HG03354 (cell line): ENCODE measurements around the gene CTIF.

Experiments used
- ATAC-seq: cut with Tn5 transposase; IDR thresholded peaks from one replicate; pipeline ENCODE4 v1.9.1; 2021; ENCODE audit warnings: mild to moderate bottlenecking; ENCODE audit not compliant: unreplicated experiment, poor library complexity, severe bottlenecking

Gene CTIF

DNA sequence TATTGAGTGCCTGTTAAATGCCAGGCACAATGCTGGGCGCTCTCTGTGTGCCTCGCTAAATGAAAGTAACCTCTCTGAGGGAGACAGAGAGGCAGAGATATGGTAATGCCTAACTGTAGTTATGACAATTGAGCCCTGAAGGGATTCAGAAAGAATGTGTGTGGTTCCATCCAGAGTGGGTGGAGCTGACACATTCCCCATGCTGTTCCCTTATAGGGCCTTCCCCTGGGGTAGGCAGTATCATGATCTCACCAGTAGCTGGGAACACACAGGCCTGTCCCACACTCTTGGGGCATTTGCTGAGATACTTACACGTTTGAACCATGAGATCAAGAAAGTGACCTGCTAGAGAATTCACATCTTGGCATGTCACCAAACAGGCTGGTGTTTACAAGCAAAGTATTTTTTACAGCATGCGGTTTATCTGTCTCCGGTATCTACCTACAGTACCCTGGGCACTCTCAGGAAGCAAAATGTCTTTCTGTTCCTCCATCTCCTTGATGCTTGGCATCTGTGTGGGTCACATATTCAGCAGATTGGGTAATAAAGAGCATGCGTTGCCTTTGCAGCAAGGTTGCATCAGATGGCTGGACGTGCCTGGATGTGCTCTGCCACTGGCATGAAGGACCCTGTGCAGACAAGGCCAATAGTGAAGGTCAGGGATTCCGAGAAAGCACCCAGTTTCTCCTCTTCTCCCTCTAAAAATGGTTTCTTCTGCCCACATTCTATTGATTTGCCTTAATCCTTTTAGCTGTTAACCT lies 9.4 kb downstream of the CTIF start:
- no peak for ATAC-seq

DNA sequence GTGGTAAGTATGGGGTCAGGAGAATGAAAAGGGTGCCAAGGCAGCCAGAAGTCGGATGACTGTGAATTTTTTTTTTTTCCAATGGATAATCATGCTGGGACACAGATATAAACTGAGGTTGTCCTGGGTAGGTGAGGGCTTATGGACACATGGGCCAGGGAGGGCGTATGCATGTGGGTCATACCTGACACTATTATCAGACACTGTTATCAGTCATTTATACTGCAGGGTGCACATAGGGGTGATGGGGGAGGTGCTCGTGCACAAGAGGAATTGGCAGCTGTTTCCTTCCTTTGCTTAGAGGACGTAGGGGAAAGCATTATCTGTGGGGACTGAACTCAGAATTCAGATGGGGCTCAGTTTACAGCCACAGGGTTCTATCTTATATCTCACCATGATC lies 10.1 kb downstream of the CTIF start:
- no peak for ATAC-seq

DNA sequence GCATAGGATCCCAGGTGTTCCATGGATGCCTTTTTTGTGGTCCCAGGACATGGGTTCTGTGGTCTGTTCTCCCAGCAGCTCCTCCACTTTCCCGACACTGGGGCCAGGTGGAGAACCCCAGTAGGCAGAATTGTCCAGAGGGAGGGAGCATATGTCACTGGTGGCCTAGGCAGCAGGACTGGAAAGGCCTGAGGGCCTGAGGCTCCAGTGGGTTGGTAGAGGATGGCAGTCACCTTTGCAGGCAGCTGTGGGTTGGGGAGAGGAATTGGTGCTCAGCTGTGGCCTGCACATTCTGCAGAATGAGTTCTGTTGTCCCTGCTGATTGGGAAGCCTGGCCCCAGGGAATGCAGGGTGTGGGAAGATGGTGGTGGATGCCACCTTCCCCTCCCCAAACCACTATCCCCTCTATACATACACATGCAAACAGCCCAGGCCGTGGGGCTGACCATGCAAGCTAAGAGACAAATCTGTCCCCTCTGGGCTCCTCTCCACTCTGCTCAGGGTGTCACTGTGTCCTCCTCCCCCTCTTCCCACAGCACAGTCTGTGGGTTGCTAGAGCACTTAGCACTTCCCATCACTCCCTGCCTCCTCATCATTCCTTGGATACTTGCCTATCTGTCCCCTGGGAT lies 11.4 kb downstream of the CTIF start:
- no peak for ATAC-seq

DNA sequence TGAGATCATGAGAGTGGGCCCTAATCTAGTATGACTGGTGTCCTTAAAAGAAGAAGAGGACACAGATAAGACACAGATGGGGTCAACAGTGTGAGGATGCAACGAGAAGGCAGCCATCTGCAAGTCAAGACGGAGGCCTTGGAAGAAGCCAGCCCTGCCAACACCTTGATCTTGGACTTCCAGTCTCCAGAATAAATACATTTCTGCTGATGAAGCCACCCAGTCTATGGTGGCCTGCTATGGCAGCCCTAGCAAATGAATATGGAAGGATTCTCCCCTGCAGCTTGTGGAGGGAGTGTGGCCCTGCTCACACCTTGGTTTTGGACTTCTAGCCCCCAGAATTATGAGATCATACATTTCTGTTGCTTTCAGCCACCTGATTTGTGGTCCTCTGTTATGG lies 12.3 kb downstream of the CTIF start:
- no peak for ATAC-seq

DNA sequence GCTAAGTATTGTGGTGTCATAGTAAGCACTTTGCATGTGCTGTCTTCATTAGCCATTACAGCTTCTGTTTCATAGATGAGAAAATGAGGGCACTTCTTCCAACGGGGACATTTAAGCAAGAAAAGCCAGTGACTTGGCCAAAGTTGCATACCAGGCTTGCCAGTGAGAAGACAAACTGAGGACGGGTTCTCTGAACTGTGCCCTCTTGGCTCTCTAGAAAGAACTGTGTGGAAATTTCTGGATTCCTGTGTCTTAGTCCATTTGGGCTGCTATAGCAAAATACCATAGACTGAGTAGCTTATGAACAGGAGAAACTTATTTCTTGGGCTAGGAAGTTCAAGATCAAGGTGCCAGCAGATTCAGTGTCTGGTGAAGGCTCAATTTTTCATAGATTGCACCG lies 13.3 kb downstream of the CTIF start:
- ATAC-seq: no peak

DNA sequence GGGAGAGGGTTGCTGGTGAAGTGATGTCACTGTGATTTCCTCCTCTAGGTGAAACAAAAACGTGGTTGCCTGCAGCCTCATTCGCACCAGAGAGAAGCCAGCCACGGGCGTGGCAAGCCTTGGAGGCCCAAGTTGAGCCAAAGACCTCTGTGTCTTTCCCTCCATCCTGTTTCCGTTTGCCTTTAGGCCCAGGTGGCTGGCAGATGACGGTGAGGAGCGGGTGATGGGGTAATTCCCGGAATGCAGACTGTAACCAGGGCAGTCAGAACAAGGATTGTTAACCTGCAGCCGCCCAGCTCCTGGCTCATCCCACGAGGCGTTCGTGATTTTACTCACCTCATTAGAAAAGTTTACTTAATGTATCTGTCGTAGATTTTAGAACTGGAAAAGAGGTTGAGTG lies 14.4 kb downstream of the CTIF start:
- ATAC-seq: no peak

DNA sequence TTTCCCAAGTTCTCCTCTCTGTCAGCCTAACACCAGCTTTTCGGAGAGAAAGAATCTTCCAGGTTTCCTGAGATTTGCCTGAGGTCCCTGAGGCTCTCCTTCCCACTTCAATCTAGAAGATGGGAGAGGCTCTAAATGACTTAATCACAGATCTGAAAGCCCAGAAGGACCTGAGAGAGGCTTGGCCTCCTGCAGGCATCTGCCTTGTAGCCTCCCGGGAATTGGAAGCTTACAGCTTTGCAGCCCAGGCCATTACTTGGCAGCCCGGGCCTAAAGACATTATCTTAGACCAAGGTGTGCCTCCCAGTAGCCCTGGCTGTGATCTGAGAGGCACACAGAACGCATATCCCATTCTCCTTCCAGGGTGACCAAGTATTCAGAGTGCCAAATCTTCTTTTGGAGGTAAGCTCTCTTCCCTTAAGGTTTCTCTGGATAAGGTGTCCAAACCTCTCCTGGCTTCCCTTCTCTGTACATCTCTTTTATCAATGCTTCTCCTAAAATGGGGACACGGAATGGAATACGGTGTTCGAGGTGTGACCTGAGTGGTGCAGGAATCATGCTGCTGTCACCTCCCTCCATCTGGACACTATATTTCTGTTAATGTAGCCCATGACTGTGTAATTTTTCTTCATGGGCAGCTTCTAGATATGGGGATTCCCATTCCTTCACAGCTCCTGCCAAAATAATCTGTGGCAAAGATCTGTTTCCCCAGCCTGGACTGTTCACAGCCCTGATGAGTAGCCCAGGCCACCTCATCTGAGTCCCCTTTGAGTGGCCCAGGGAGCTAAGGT lies 16.0 kb downstream of the CTIF start:
- ATAC-seq: no peak

DNA sequence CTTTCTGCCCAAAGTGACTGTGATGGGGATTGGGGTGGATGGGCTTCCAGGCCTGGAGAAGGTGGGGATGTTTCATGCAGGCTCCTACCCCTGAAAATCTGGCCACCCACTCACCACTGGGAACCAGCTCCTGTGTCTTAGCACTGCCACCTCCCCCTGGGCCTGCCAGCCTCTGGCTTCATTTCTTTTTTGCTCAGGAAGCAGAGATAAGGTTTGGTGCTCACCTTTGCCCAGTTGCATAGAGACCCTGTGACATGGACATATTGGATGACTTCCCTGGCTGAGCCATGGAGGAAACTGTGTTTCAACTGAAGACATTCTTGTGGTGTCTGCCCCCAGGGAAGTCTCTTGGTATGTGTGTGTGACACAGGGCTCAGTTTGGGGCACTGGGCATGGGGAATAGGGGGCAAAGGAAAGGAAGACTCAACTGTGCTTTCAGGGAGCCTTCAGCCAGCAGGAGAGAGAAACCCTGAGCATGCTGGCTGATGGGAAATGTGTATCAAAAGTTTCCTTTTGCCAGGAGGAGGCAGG lies 16.7 kb downstream of the CTIF start:
- no peak for ATAC-seq

DNA sequence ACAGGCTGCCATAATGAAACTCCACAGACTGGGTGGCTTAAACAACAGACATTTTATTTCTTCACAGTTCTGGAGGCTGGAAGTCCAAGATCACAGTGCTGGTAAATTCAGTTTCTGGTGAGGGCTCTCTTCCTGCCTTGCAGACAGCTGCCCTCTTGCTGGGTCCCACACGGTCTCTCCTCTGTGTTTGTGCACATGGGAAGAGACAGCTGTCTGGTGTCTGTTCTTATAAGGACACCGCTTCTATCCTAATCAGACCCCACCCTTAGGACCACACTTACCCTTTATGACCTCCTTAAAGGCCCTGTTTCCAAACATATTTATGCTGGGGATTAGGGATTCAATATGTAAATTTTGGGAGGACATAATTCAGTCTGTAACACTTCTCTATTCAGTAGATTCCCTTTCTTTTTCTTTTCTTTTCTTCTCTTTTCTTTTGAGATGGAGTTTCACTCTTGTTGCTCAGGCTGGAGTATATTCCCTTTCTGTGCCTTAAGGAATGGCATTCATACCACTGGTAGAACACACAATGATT lies 18.9 kb downstream of the CTIF start:
- ATAC-seq: no peak

DNA sequence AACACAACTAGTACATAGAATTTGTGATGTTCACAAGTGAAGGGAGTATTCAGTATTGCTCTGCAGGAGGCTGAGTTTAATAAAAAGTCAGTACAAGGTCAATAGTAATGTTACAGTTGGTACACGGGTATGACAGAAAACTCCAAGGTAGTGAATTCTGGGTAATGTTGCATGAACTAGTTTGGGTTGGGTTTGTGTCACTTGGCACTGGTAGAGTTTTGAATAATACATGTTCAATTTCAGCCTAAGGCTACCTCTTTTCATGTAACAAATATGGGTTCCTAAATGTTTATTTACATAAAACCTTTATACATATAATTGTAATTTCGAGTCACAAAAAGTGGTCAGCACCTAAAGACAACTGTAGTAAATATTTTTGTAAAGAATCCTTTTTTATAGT lies 19.4 kb downstream of the CTIF start:
- ATAC-seq: no peak

DNA sequence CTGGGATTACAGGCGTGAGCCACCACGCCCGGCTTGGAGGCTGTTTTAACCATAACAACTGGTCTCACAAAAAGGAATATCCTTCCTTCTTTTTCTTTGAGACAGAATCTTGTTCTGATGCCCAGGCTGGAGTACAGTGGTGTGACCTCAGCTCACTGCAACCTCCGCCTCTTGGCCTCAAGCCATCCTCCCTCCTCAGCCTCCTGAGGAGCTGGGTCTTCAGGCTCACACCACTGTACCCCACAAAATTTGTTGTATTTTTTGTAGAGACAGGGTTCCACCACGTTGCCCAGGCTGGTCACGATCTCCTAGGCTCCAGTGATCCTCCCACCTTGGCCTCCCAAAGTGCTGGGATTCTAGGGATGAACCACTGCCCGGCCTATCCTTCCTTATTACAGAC lies 21.7 kb downstream of the CTIF start:
- ATAC-seq: no peak

DNA sequence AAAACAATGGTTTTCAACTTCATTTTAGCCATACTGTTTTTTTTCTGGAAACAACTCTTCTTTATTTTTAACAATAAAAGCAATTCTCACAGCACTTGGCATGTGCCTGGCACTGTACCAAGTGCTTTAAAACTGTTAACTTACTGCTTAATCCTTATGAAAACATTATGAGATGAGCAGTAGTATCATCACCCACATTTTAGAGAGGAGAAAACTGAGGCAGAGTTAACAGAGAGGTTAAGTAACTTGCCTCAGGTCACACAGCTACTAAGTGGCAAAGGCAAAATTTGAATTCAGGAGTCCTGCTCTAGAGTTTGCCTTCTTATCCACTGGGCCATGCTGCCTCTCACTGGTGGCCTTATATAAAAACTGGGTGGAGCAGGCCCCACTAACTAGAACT lies 23.2 kb downstream of the CTIF start:
- ATAC-seq: no peak

DNA sequence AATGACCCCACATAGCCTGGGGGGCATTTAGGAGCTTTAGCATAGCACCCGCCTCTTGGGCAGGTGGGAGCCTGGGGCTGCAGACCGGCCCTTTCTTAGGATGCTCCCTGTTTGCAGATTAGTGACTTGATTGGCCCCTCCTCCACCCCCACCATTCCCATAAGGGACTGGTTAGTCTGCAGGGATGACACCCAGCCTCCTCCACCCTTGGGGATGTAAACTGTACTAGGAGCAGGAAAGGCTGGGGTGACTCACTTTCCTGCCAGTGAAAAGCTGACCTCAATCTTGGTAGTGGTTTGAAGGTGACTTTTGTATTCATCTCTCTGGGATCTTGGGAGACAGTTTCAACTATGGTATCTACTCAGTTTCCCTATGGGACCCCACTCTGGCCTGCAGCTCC lies 24.2 kb downstream of the CTIF start:
- no peak for ATAC-seq

DNA sequence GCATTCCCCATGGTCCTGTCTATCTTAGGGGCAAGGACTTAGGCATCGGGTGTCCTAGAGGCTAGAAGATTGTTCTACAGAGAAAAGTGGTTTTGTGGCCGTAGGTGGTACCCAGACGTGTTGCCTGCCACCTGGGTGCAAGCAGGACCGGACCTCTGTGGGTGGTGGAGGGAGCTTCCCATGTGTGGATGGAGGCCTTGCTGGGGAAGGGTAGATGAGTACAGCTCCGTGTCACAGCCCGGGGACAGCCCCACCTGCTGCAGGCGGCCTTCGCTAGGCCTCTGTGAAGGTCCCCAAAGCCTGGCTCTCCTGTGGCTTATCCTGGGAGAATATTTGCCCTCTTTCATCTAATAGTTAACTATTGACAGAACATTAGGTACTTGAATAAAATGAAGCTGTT lies 25.3 kb downstream of the CTIF start:
- ATAC-seq: no peak

DNA sequence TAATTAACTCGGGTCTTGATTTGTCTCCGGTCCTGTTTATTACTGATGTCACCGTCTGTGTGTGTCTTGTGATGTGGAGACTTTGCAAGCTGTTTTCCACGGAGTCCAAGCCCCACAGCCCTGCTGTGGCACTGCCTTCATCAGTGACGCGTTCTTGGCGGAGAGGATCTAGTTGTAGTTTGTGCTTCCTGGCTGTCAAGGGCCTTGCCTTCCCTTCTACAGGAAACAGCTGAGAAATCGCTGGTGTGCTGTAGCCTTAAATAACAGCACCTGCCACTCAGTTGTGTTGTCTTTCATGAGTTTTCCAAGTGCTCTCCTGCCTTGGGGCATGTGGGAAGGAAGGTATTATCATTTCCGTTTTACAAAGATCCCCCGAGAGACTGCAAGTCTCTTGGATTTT lies 26.3 kb downstream of the CTIF start:
- no peak for ATAC-seq

DNA sequence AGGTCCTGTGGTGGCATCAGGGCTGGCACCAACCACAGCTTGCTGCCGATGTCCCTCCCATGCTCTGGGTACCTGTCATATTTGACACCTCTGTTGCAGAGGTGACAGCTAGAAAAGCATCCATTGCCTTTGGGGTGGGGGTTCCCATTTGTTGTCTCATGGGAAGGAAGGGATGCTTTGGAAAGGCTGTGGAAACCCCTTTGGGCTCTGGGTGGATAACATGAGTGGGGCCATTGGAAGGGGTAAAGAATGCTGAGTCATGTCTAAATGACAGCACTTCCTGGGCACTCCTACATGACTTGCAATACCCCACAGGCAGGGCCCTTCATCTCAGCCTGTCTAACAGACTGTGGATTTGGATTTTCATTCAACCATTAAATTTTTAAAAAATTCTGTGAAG lies 27.8 kb downstream of the CTIF start:
- ATAC-seq: no peak

DNA sequence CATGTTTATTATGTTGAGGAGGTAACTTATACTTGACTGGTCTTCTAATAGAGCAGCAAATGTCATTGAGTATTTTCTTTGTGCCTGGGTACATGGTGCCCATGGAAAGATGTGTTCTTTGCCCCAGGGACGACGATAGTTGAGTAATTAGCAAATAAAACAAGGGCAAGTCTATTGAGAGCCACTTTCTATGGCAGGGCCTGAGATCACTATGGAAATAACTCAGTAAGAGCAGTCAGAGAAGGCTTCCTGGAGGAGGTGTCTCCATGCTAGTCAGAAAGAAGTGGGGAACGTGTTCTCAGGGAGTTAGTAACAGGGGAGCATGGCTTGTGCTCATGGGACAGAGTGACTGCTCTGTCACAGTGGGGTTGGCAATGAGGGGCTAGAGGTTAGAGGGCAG lies 28.6 kb downstream of the CTIF start:
- no peak for ATAC-seq

DNA sequence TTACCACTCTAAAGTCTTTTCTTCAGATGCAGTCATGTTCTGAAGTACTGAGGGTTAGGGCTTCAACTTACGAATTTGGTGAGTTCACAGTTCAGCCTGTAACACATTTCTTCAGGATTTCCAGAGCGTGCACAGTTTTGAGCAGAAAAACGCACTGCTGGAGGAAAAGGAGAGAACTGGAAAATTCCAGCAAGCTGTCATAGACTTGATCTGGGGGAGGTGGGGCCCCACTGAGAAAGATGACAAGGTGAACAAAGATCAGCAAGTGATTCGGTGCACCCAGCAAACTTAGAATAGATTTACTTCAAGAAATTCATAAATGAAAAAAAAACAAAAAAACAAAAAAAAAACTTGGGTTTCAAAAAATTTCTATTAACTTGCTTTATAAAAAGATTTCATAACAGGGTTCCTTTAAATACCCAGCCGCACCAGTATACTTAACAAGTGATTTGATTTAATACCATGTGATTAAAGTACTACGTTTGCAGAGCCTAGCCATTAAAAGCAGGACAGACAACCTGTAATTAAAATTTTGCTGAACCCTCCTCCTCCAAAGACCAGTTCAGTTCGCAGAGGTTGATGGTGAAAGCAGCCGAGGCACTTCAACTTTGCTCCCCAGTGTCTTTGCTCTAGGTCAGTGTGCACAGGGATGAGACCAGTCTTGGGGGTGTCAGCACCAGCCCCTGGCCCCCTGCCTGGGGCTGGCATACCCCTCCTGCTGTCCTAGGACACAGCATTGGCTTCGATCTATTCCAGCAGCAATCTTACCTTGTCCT lies 30.5 kb downstream of the CTIF start:
- no peak for ATAC-seq

DNA sequence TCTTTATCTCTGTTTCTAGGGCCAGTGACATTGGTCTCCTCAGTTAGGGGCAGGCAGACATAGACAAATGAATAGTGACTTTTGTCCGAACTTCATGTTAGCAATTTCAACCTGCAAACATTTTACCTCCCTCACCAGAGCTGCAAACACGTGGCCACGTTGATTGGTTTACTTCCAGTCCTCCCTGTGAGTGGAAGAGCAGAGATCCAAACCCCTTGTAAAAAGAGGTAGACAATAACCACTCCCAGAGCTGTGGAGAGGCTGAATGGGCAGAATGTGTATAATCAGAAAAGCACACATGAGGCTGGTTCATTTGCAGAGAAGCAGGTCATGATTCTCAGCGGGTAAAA lies 31.1 kb downstream of the CTIF start:
- ATAC-seq: no peak

DNA sequence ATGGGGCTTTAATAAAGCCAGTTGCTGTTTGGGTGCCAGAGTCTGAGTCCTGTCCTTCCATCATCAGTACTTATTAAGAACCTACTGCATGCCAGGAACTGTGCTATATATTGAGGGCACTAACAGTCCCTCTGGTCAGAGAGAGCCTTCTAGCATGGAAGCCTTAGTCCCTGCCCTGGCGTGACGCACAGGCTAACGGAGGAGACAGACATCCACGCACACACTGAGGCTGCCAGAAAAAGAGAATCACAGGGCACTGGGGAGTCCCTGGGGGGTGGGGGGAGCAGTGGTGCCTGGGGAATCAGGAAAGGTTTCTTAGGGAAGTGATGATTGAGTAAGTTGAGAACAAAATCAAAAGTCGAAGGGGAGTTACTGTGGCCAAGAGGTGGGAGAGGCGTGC lies 31.5 kb downstream of the CTIF start:
- no peak for ATAC-seq
